Stomach (tissue), 4 donors: ENCODE results near the gene CRIM1.

ENCODE experiments used
- POLR2A ChIP-seq, 4 donors: fragments of 450-650 bp; IDR thresholded peaks; one replicate each; pipeline ENCODE4 v1.6.1; 2016; ENCODE audit warnings: antibody characterized with exemption in 4 of 4, control low read depth in 2 of 4, mild to moderate bottlenecking in 1 of 4, moderate library complexity in 1 of 4
- POLR2AphosphoS5 ChIP-seq, 3 donors: sonication (generic); formaldehyde crosslinking; IDR thresholded peaks; one replicate each; pipeline ENCODE4 v1.6.1; 2016; ENCODE audit warnings: antibody characterized with exemption in 3 of 3
- TF ChIP-seq, protein P1 (sequence below), 7 experiments: fragments of 450-650 bp in 4 of 7; fragments of 200-600 bp in 3 of 7; sonication (generic) in 3 of 7; IDR thresholded peaks; one replicate each; pipeline ENCODE4 v1.5.1; 2016 to 2019; ENCODE audit warnings: antibody characterized with exemption in 7 of 7, control low read depth in 2 of 7, mild to moderate bottlenecking in 1 of 7

DNA sequence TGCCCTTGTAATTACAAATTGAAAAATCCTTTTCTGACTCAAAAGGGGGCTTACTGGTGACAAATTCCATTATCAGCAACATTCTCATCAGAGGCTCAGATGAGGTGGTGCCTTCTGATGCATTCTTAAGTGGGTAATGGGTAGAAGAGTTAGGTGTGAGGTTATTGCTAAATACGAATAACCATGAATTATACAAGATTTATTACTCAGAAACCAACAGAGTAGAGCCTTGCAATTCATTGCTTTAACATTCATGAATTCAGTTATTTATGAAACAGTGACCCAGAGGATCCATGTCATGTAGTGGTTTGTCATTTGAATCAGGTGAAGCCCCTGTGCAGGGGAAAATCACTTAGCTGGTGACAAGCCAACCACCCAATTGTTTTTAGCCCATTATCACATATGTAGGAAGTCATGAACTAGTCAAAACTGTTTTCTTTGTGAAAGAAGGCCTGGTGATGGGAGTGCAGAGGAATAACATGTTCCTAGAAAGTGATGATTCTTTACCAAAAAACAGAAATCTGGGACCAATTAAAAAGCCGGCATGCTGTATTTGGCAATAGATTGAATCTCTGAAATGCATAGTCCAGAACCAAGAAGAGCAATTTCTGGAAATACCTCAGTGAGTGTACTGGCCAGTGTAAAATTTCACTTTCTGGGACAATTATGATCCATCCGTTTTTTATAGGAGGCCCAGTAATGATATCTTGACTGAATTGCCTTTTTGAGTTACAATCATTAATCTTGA is 70.2 kb downstream of the CRIM1 start:
- TF ChIP-seq, protein P1, sequence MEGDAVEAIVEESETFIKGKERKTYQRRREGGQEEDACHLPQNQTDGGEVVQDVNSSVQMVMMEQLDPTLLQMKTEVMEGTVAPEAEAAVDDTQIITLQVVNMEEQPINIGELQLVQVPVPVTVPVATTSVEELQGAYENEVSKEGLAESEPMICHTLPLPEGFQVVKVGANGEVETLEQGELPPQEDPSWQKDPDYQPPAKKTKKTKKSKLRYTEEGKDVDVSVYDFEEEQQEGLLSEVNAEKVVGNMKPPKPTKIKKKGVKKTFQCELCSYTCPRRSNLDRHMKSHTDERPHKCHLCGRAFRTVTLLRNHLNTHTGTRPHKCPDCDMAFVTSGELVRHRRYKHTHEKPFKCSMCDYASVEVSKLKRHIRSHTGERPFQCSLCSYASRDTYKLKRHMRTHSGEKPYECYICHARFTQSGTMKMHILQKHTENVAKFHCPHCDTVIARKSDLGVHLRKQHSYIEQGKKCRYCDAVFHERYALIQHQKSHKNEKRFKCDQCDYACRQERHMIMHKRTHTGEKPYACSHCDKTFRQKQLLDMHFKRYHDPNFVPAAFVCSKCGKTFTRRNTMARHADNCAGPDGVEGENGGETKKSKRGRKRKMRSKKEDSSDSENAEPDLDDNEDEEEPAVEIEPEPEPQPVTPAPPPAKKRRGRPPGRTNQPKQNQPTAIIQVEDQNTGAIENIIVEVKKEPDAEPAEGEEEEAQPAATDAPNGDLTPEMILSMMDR (IDR thresholded peaks at IDR 0.05) = no peak
- no peak for TF ChIP-seq POLR2A (IDR thresholded peaks at IDR 0.05)
- TF ChIP-seq POLR2AphosphoS5 (IDR thresholded peaks at IDR 0.05) = no peak
